Loucy (cell line): Measurements from ENCODE around the gene TECPR1.
A peak's percentile ranks its signal among the peaks of the same experiment; 100 is the strongest.

Experiments
- H2AFZ ChIP-seq: fragments of 200-600 bp; sonication (generic); 2 replicates; pipeline ENCODE4 v1.6.0; 2016; ENCODE audit warnings: antibody characterized with exemption, mild to moderate bottlenecking, low read length, moderate library complexity
- H3F3A ChIP-seq: fragments of 200-600 bp; 2 replicates; pipeline ENCODE4 v1.6.0; 2016; ENCODE audit warnings: antibody characterized with exemption, low read depth, mild to moderate bottlenecking
- H3K27me3 ChIP-seq: fragments of 200-600 bp; sonication (generic); 2 replicates; pipeline ENCODE4 v1.6.1; 2014; ENCODE audit warnings: low read length, mild to moderate bottlenecking; ENCODE audit not compliant: insufficient read depth, poor library complexity, severe bottlenecking
- H3K36me3 ChIP-seq: fragments of 200-600 bp; sonication (generic); 2 replicates; pipeline ENCODE4 v1.6.1; 2016; ENCODE audit warnings: low read length; ENCODE audit not compliant: insufficient read depth
- H3K4me1 ChIP-seq: fragments of 200-600 bp; sonication (generic); 2 replicates; pipeline ENCODE4 v1.5.1; 2014; ENCODE audit warnings: low read length, mild to moderate bottlenecking; ENCODE audit not compliant: insufficient read depth, poor library complexity, severe bottlenecking
- H3K4me2 ChIP-seq: fragments of 200-600 bp; sonication (generic); 2 replicates; pipeline ENCODE4 v1.6.0; 2014; ENCODE audit warnings: antibody characterized with exemption, low read length, low read depth, mild to moderate bottlenecking; ENCODE audit not compliant: poor library complexity, severe bottlenecking
- H3K4me3 ChIP-seq: fragments of 200-600 bp; sonication (generic); 2 replicates; pipeline ENCODE4 v1.5.1; 2014; ENCODE audit warnings: low read length, mild to moderate bottlenecking, mixed read lengths; ENCODE audit not compliant: poor library complexity, severe bottlenecking
- H3K79me2 ChIP-seq: fragments of 200-600 bp; sonication (generic); 2 replicates; pipeline ENCODE4 v1.6.1; 2014; ENCODE audit warnings: low read length; ENCODE audit not compliant: insufficient read depth
- H3K9ac ChIP-seq: fragments of 200-600 bp; sonication (generic); 2 replicates; pipeline ENCODE4 v1.6.0; 2014; ENCODE audit warnings: mild to moderate bottlenecking, low read depth, low read length, moderate library complexity; ENCODE audit not compliant: poor library complexity, severe bottlenecking
- H3K9me2 ChIP-seq: fragments of 200-600 bp; sonication (generic); replicated peaks from 2 replicates; pipeline ENCODE4 v1.6.1; 2016; ENCODE audit warnings: low read depth, low read length, mixed read lengths
- H3K9me3 ChIP-seq: fragments of 200-600 bp; sonication (generic); 2 replicates; pipeline ENCODE4 v1.6.1; 2014; ENCODE audit warnings: mild to moderate bottlenecking, antibody characterized with exemption, low read length, low read depth; ENCODE audit not compliant: insufficient read depth
- H4K20me1 ChIP-seq: fragments of 200-600 bp; sonication (generic); 2 replicates; pipeline ENCODE4 v1.6.0; 2014; ENCODE audit warnings: antibody characterized with exemption, low read length, mild to moderate bottlenecking; ENCODE audit not compliant: insufficient read depth, poor library complexity, severe bottlenecking
- CTCF ChIP-seq: fragments of 200-600 bp; sonication (generic); conservative IDR thresholded peaks from 2 replicates; pipeline ENCODE4 v1.5.1; 2014; ENCODE audit warnings: mild to moderate bottlenecking, antibody characterized with exemption, low read length
- EZH2phosphoT487 ChIP-seq: fragments of 200-600 bp; IDR thresholded peaks from 2 replicates; pipeline ENCODE4 v1.6.1; 2018; ENCODE audit warnings: antibody characterized with exemption, mild to moderate bottlenecking, moderate library complexity, borderline replicate concordance

The TECPR1 gene

GRCh38 chr7:98266840-98267239 is 14.8 kb upstream of the TECPR1 start:
- Histone ChIP-seq H4K20me1 (no peaks in the 10 kb centered on the region), H3F3A (no peaks in the 10 kb centered on the region), H2AFZ (no peak overlapping the region), H3K36me3 (no peaks in the 10 kb centered on the region), H3K4me2 (no peak overlapping the region), H3K4me1 (peaks cover 7% of the 10 kb centered on the region), H3K9me3 (no peaks in the 10 kb centered on the region), H3K4me3 (no peak overlapping the region), H3K27me3 (no peaks in the 10 kb centered on the region), H3K9ac (no peak overlapping the region), H3K9me2 (no peaks in the 10 kb centered on the region), H3K79me2 (no peaks in the 10 kb centered on the region)
- TF ChIP-seq CTCF: peak; percentile 34
- TF ChIP-seq EZH2phosphoT487: no peak

GRCh38 chr7:98265841-98266271 is 13.8 kb upstream of the TECPR1 start:
- H3K4me2 ChIP-seq: no peak overlapping the region
- no peaks in the 10 kb centered on the region for H3K79me2 ChIP-seq
- no peak overlapping the region for H3K4me3 ChIP-seq
- TF ChIP-seq EZH2phosphoT487 (no peak), CTCF (no peak)
- H3K27me3 ChIP-seq: no peaks in the 10 kb centered on the region
- no peaks in the 10 kb centered on the region for H3K36me3 ChIP-seq
- no peaks in the 10 kb centered on the region for H3F3A ChIP-seq
- no peak overlapping the region for H2AFZ ChIP-seq
- peaks cover 7% of the 10 kb centered on the region for H3K4me1 ChIP-seq
- H3K9me3 ChIP-seq: no peaks in the 10 kb centered on the region
- no peaks in the 10 kb centered on the region for H4K20me1 ChIP-seq
- H3K9ac ChIP-seq: no peak overlapping the region
- H3K9me2 ChIP-seq: no peaks in the 10 kb centered on the region

GRCh38 chr7:98257701-98258100 is 5.7 kb upstream of the TECPR1 start:
- Histone ChIP-seq H3K36me3 (no peaks in the 10 kb centered on the region), H3K79me2 (peaks cover 17% of the 10 kb centered on the region), H2AFZ (no peak overlapping the region), H4K20me1 (peaks cover 11% of the 10 kb centered on the region), H3K4me2 (no peak overlapping the region), H3K27me3 (no peaks in the 10 kb centered on the region), H3K9me2 (no peaks in the 10 kb centered on the region), H3F3A (no peaks in the 10 kb centered on the region), H3K9me3 (no peaks in the 10 kb centered on the region), H3K9ac (no peak overlapping the region), H3K4me1 (peaks cover 13% of the 10 kb centered on the region), H3K4me3 (no peak overlapping the region)
- TF ChIP-seq EZH2phosphoT487 (no peak), CTCF (no peak)
